ENCODE measurements around the gene S1PR3.

The S1PR3 gene

GRCh38 chr9:88993871-88994460 is 2.7 kb downstream of the S1PR3 start:
- no peak for DNase-seq

GRCh38 chr9:88994469-88995199 is 3.4 kb downstream of the S1PR3 start:
- no peak for DNase-seq

GRCh38 chr9:88995200-88995577 is 3.9 kb downstream of the S1PR3 start:
- DNase-seq = no peak

GRCh38 chr9:88995627-88996026 is 4.4 kb downstream of the S1PR3 start:
- no peak for DNase-seq

- DNase-seq = no peak
Observed at GRCh38 chr9:88996046-88996920, 5.0 kb downstream of the S1PR3 start.

GRCh38 chr9:88996921-88997235 is 5.6 kb downstream of the S1PR3 start:
- no peak for DNase-seq

- DNase-seq = no peak
Observed at GRCh38 chr9:88997646-88998045, 6.4 kb downstream of the S1PR3 start.

GRCh38 chr9:88998503-88998902 is 7.2 kb downstream of the S1PR3 start:
- DNase-seq = no peak

GRCh38 chr9:88998911-88999310 is 7.6 kb downstream of the S1PR3 start:
- DNase-seq = no peak

- no peak for DNase-seq
Observed at GRCh38 chr9:89000371-89000781, 9.1 kb downstream of the S1PR3 start.

GRCh38 chr9:89000973-89001916 is 10.0 kb downstream of the S1PR3 start:
- DNase-seq = peak; percentile 7 to 79

GRCh38 chr9:89001917-89002540 is 10.8 kb downstream of the S1PR3 start:
- no peak for DNase-seq

- DNase-seq = no peak
Observed at GRCh38 chr9:89002987-89003386, 11.7 kb downstream of the S1PR3 start.

GRCh38 chr9:89005323-89005722 is 14.1 kb downstream of the S1PR3 start:
- no peak for DNase-seq

GRCh38 chr9:89006267-89006666 is 15.0 kb downstream of the S1PR3 start:
- no peak for DNase-seq

GRCh38 chr9:89006996-89007967 is 16.0 kb downstream of the S1PR3 start:
- DNase-seq = no peak

GRCh38 chr9:89008055-89008743 is 16.9 kb downstream of the S1PR3 start:
- no peak for DNase-seq

GRCh38 chr9:89008744-89009545 is 17.7 kb downstream of the S1PR3 start:
- no peak for DNase-seq

GRCh38 chr9:89009546-89009840 is 18.2 kb downstream of the S1PR3 start:
- no peak for DNase-seq

GRCh38 chr9:89010056-89010455 is 18.8 kb downstream of the S1PR3 start:
- DNase-seq = no peak
